DMS53 (cell line): Measurements from ENCODE around the gene ARHGAP44.

Source experiments
- DNase-seq: peaks from one replicate; lab custom pipeline; 2025; lab: John Stamatoyannopoulos, UW

ARHGAP44 gene, protein sequence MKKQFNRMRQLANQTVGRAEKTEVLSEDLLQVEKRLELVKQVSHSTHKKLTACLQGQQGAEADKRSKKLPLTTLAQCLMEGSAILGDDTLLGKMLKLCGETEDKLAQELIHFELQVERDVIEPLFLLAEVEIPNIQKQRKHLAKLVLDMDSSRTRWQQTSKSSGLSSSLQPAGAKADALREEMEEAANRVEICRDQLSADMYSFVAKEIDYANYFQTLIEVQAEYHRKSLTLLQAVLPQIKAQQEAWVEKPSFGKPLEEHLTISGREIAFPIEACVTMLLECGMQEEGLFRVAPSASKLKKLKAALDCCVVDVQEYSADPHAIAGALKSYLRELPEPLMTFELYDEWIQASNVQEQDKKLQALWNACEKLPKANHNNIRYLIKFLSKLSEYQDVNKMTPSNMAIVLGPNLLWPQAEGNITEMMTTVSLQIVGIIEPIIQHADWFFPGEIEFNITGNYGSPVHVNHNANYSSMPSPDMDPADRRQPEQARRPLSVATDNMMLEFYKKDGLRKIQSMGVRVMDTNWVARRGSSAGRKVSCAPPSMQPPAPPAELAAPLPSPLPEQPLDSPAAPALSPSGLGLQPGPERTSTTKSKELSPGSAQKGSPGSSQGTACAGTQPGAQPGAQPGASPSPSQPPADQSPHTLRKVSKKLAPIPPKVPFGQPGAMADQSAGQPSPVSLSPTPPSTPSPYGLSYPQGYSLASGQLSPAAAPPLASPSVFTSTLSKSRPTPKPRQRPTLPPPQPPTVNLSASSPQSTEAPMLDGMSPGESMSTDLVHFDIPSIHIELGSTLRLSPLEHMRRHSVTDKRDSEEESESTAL

GRCh38 chr17:12789481-12790248, at the start of gene ARHGAP44:
Gene ARHGAP44 (plus strand): TSS chr17:12789498. CDS start chr17:12789839, 341 bp downstream.
- DNase-seq, result no peak

DNA sequence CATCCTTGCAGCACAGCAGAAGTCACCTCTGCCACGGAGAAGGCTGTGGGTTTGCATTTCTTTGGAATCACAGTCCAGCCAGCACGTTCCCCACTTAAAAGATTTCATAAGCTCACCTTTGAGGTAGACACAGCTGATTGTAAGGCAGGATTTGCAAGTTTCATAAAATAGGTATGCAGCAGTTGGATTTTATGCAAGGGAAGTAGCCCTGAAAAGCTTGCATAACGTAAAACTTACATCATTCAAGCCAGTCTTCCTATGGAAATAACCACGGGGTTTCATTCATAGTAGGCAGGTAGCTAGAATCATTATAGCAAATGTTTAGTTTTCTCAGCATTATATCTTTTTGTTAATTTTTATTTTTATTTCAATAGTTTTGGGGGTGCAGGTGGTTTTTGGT, 49.8 kb upstream of the ARHGAP44 start:
- no peak for DNase-seq

DNA sequence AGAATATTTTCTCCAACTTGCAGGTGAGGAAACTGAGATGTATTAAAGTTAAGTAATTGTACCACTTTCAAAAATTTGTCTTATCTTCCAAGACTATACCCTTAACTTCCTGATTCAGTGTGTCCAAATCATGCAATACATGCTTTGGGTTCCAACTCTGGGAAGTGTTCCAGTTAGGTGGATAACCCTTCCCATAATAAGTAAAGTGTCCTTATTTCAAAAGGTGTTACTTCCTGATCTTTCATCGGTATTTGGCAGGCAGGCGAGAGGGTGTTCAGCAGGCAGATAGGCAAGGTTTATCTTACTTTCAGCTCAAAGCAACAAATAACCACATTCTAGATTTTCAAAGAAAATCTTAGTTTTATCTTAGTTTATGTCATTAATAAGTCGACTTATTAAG, 46.3 kb upstream of the ARHGAP44 start:
- no peak for DNase-seq

- DNase-seq, result no peak
Measured at GRCh38 chr17:12744298-12744697, 45.0 kb upstream of the ARHGAP44 start.

- DNase-seq, result no peak
Measured at GRCh38 chr17:12744786-12745185, 44.5 kb upstream of the ARHGAP44 start.

- no peak for DNase-seq
Measured at GRCh38 chr17:12745486-12745885, 43.8 kb upstream of the ARHGAP44 start.

- no peak for DNase-seq
Measured at GRCh38 chr17:12756786-12757185, 32.5 kb upstream of the ARHGAP44 start.

DNA sequence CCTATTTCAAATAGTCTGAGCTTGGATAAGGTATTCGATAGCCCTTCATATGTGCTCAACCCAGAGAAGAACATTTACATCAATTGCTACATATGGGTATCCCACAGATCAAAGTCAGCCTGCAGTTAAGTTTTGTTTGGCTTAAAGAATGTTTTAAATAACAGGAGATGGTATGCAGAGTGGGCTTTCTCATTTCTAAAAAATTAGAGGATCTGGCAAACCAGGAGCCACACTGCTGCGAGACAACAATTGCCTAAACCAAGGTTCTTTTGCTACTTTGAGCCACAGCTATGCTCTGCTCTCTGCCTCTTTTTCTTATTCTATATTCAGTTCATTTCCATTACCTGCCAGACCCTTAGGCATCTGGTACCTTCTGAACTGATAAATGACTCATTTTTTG, 30.2 kb upstream of the ARHGAP44 start:
- DNase-seq, result no peak

- no peak for DNase-seq
Measured at GRCh38 chr17:12765548-12765947, 23.8 kb upstream of the ARHGAP44 start.

GRCh38 chr17:12768255-12768654, 21.0 kb upstream of the ARHGAP44 start:
- no peak for DNase-seq

DNA sequence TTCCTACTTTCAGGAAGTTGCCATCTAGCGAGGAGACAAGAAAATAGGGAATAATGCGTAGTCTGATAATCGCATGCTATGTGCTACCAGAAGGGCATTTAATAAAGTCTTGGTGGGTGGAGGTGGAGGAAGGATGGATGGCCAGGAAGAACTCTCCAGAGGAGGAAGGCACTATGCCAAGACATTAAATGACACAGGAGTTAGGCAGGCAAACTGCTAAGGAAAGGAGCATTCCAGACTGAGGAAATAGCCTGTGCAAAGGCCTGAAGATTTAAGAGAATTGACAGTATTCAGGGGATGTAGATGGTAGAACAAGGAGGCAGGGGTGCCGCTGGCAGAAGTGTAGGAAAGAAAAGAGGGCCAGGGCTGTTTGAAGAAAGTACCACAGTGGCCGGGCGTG, 19.3 kb upstream of the ARHGAP44 start:
- DNase-seq, result no peak

GRCh38 chr17:12773153-12773552, 16.1 kb upstream of the ARHGAP44 start:
- DNase-seq, result no peak

- no peak for DNase-seq
Measured at GRCh38 chr17:12789075-12789480, 220 bp upstream of the ARHGAP44 start.

DNA sequence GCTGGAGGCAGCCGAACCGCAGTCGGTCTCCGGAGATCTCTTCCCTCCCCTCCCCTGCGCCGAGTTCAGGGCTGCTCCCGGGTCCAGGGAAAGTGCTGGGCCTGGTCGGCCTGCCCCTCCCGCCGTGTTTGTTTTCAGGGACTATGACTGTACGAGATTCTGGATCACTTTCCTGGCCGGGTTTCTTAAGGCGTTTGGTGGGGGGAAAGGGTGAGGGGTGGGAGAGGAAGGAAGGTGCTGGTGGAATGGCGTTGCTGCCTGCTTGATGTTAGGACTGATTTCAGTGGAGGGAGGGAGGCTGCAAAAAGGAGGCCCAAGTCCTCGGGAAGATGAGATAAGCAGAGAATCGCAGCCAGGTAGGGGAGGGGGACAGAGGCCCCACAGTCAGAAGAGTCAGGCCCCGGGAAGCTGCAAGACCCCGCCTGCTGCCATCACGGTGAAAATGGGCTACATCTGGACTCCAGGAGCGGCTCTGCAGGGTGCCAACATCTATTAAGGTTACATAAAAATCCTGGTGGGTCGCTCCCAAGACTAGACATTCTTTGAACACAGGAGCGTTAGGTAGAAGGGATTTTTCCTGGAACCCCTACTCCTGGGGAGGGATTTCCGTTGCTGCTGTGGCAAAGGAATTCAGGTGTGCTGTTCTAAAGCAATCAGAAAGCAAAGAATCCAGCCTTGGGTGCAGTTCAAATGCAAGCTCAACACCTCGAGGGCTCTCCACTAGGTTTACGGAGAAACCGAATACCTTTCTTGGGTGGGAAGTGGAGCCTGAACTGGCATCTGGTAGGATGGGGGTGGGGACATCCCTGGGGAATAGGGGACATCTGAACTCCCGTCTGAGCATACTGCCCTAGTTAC, 1.2 kb downstream of the ARHGAP44 start:
- DNase-seq, result no peak

- no peak for DNase-seq
Measured at GRCh38 chr17:12794919-12795532, 5.7 kb downstream of the ARHGAP44 start.

GRCh38 chr17:12800855-12801365, 11.6 kb downstream of the ARHGAP44 start:
- DNase-seq, result no peak

- no peak for DNase-seq
Measured at GRCh38 chr17:12806630-12807029, 17.3 kb downstream of the ARHGAP44 start.

DNA sequence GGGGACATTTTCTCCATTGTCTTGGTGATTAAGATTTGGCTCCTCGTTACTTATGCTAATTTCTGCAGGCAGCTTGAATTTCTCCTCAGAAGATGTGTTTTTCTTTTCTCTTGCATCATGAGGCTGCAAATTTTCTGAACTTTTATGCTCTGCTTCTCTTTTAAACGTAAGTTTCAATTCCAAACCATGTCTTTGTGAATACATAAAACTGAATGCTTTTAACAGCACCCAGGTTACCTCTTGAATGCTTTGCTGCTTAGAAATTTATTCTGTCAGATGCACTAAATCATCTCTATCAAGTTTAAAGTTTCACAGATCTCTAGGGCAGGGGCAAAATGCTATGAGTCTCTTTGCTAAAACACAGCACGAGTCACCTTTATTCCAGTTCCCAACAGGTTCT, 19.4 kb downstream of the ARHGAP44 start:
- no peak for DNase-seq

GRCh38 chr17:12812877-12813276, 23.6 kb downstream of the ARHGAP44 start:
- DNase-seq, result no peak

- no peak for DNase-seq
Measured at GRCh38 chr17:12813664-12814063, 24.4 kb downstream of the ARHGAP44 start.

DNA sequence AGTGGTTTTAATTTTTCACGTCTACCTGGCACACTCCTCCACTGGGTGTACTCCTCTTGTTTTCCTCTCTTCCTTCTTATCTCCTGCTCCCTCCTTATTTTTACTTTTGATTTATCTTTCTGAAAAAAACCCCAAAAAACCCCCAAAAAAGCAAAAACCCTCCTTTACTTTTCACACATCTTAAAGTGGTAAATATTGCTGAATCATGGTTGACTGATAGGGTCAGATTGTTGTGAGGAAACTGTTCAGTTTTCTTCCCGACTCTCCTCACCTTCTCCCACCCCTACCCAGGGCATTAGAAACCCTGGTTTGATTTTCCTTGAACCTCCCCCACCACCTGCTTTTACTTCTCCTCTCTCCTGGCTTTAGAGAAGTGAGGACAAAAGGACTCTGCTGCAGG, 25.4 kb downstream of the ARHGAP44 start:
- no peak for DNase-seq
